GM20431 (cell line): Measurements from ENCODE around the gene CCT3.
"Not testable (repeated sequence)": the region's sequence is repeated elsewhere in the genome, so short reads cannot be mapped to it uniquely, and the experiment has no call there.

ENCODE experiments used
- in situ Hi-C: fragments of 300-500 bp; cut with MseI, MboI; formaldehyde crosslinking; loops from one replicate; pipeline ENCODE4 v1.15.0; 2020; ENCODE audit warnings: low sequenced_read_pairs; ENCODE audit not compliant: unreplicated experiment

CCT3 gene

GRCh38 chr1:156369685-156370286, 31.7 kb upstream of the CCT3 start:
- in situ Hi-C loops: not testable (repeated sequence)

- in situ Hi-C loops: no loop called here
Measured at GRCh38 chr1:156368889-156369684, 31.0 kb upstream of the CCT3 start, which contains the start of gene RHBG. TSS of gene RHBG (plus strand) at chr1:156369211. CDS start at chr1:156369250, 39 bp downstream.

- in situ Hi-C loops: no loop called here
Measured at GRCh38 chr1:156368157-156368658, 30.1 kb upstream of the CCT3 start.

- in situ Hi-C loops: no loop called here
Measured at GRCh38 chr1:156367383-156368156, 29.5 kb upstream of the CCT3 start.

GRCh38 chr1:156366378-156367166, 28.5 kb upstream of the CCT3 start:
- in situ Hi-C loops: no loop called here

- in situ Hi-C loops: no loop called here
Measured at GRCh38 chr1:156365754-156366153, 27.7 kb upstream of the CCT3 start.

GRCh38 chr1:156360534-156360933, 22.4 kb upstream of the CCT3 start:
- in situ Hi-C loops: no loop called here

- in situ Hi-C loops: no loop called here
Measured at GRCh38 chr1:156359973-156360372, 21.9 kb upstream of the CCT3 start.

- in situ Hi-C loops: no loop called here
Measured at GRCh38 chr1:156359249-156359648, 21.2 kb upstream of the CCT3 start.

- in situ Hi-C loops: no loop called here
Measured at GRCh38 chr1:156358641-156359040, 20.5 kb upstream of the CCT3 start.

GRCh38 chr1:156357977-156358376, 19.9 kb upstream of the CCT3 start:
- in situ Hi-C loops: no loop called here

- in situ Hi-C loops: no loop called here
Measured at GRCh38 chr1:156356875-156357534, 18.9 kb upstream of the CCT3 start.

- in situ Hi-C loops: no loop called here
Measured at GRCh38 chr1:156356262-156356874, 18.3 kb upstream of the CCT3 start.

- in situ Hi-C loops: not testable (repeated sequence)
Measured at GRCh38 chr1:156352481-156352880, 14.4 kb upstream of the CCT3 start.

GRCh38 chr1:156347331-156347730, 9.2 kb upstream of the CCT3 start:
- in situ Hi-C loops: no loop called here

GRCh38 chr1:156346636-156347035, 8.5 kb upstream of the CCT3 start:
- in situ Hi-C loops: no loop called here

GRCh38 chr1:156346035-156346434, 7.9 kb upstream of the CCT3 start:
- in situ Hi-C loops: not testable (repeated sequence)

GRCh38 chr1:156344409-156344808, 6.3 kb upstream of the CCT3 start:
- in situ Hi-C loops: no loop called here
